CD8-positive, alpha-beta memory T cell (primary cell): ENCODE measurements around the gene UBAC1. TPM values are rescaled to one million over a fixed set of nuclear protein-coding genes. Genes with fewer than 3 reads are reported as not detected.

ENCODE experiments used
- CTCF ChIA-PET: fragments of 350-600 bp; sonication (Branson Sonifier 250); formaldehyde crosslinking; loops from one replicate; lab custom pipeline; 2021; ENCODE audit warnings: antibody characterized with exemption; lab: Charles Lee
- POLR2A ChIA-PET: fragments of 350-600 bp; sonication (Branson Sonifier 250); formaldehyde crosslinking; loops from one replicate; lab custom pipeline; 2021; ENCODE audit warnings: antibody characterized with exemption; lab: Charles Lee
- DNase-seq, 5 donors: peaks; one replicate each; pipeline versions ENCODE4 v3.0.0 to v3.0.0-alpha.2; 2020 to 2022; ENCODE audit warnings: mixed read lengths in 1 of 5
- H3K27ac ChIP-seq: one replicate; pipeline ENCODE4 v1.7.0; 2013; ENCODE audit warnings: low read depth, mild to moderate bottlenecking, low read length, moderate library complexity
- H3K27me3 ChIP-seq: 2 replicates; pipeline ENCODE4 v1.7.0; 2013; ENCODE audit warnings: low read length, mild to moderate bottlenecking; ENCODE audit not compliant: insufficient read depth, poor library complexity, severe bottlenecking
- H3K36me3 ChIP-seq: 2 replicates; pipeline ENCODE4 v1.7.0; 2013; ENCODE audit warnings: mild to moderate bottlenecking, low read length, moderate library complexity; ENCODE audit not compliant: insufficient read depth
- H3K4me1 ChIP-seq: 2 replicates; pipeline ENCODE4 v1.7.0; 2013; ENCODE audit warnings: mild to moderate bottlenecking, low read length, moderate library complexity; ENCODE audit not compliant: insufficient read depth
- H3K4me3 ChIP-seq: 2 replicates; pipeline ENCODE4 v1.7.0; 2013; ENCODE audit warnings: mild to moderate bottlenecking, low read length
- H3K9me3 ChIP-seq: 2 replicates; pipeline ENCODE4 v1.7.0; 2013; ENCODE audit warnings: mild to moderate bottlenecking, low read length
- H3K27ac Mint-ChIP-seq, 8 donors: one replicate each; pipeline ENCODE4 v1.8.0; 2020 to 2021; ENCODE audit warnings: mixed read lengths in 8 of 8, mild to moderate bottlenecking in 6 of 8, inconsistent platforms in 3 of 8, moderate library complexity in 3 of 8
- H3K27me3 Mint-ChIP-seq, 2 donors: one replicate each; pipeline ENCODE4 v1.8.0; 2020 to 2021; ENCODE audit warnings: mixed read lengths in 2 of 2, mild to moderate bottlenecking in 1 of 2, moderate library complexity in 1 of 2
- H3K36me3 Mint-ChIP-seq, 3 donors: one replicate each; pipeline ENCODE4 v1.8.0; 2020 to 2021; ENCODE audit warnings: mixed read lengths in 3 of 3, inconsistent platforms in 1 of 3, mild to moderate bottlenecking in 1 of 3
- H3K4me1 Mint-ChIP-seq, 3 donors: one replicate each; pipeline ENCODE4 v1.8.0; 2020 to 2021; ENCODE audit warnings: mixed read lengths in 3 of 3, inconsistent platforms in 1 of 3, mild to moderate bottlenecking in 1 of 3
- H3K4me3 Mint-ChIP-seq, 7 donors: one replicate each; pipeline ENCODE4 v1.8.0; 2020 to 2021; ENCODE audit warnings: mixed read lengths in 7 of 7, mild to moderate bottlenecking in 6 of 7, moderate library complexity in 4 of 7, inconsistent platforms in 2 of 7
- H3K9me3 Mint-ChIP-seq, 5 donors: one replicate each; pipeline ENCODE4 v1.8.0; 2020 to 2022; ENCODE audit warnings: mixed read lengths in 5 of 5, mild to moderate bottlenecking in 3 of 5, moderate library complexity in 2 of 5, inconsistent platforms in 1 of 5
- polyA plus RNA-seq: library from polyadenylated mRNA; unstranded; fragments of 300-500 nt; fragmentation: Illumina TruSeq; gene quantifications from one replicate; pipeline ENCODE4 v1.2.3, GENCODE V29; 2021
- total RNA-seq, 2 experiments: library from RNA; stranded (reverse); gene quantifications; one replicate each; pipeline ENCODE4 v1.2.3, GENCODE V29; 2021

UBAC1 gene
- total and polyA plus RNA-seq, 3 experiments from 2014 or later: 27.1 to 38.1 (median 36.3) TPM

- no peaks in the 10 kb centered on the region for H3K27me3 ChIP-seq
- H3K27me3 Mint-ChIP-seq: no peaks in the 10 kb centered on the region
- no peaks in the 10 kb centered on the region for H3K9me3 Mint-ChIP-seq
- H3K4me1 Mint-ChIP-seq: peaks cover 0 to 10% (median 2%) of the 10 kb centered on the region in 3 donors
- no peak overlapping the region for H3K4me3 Mint-ChIP-seq
- ChIA-PET POLR2A (no interaction called here), CTCF (no interaction called here)
- H3K36me3 Mint-ChIP-seq: no peaks in the 10 kb centered on the region
- H3K27ac Mint-ChIP-seq: no peak overlapping the region
- no peak overlapping the region for H3K27ac ChIP-seq
- H3K4me1 ChIP-seq: peaks cover 11% of the 10 kb centered on the region
- no peak overlapping the region for H3K4me3 ChIP-seq
- no peak for DNase-seq
- no peaks in the 10 kb centered on the region for H3K9me3 ChIP-seq
- H3K36me3 ChIP-seq: no peaks in the 10 kb centered on the region
Measured at GRCh38 chr9:135985889-135986288, 24.7 kb upstream of the UBAC1 start.

GRCh38 chr9:135985459-135985774 is 24.2 kb upstream of the UBAC1 start:
- Mint-ChIP-seq H3K4me3 (no peak overlapping the region), H3K9me3 (no peaks in the 10 kb centered on the region), H3K4me1 (peaks cover 0 to 9% (median 2%) of the 10 kb centered on the region in 3 donors), H3K27me3 (no peaks in the 10 kb centered on the region), H3K36me3 (no peaks in the 10 kb centered on the region), H3K27ac (no peak overlapping the region)
- DNase-seq: no peak
- ChIA-PET CTCF (no interaction called here), POLR2A (no interaction called here)
- H3K36me3 ChIP-seq: no peaks in the 10 kb centered on the region
- H3K9me3 ChIP-seq: no peaks in the 10 kb centered on the region
- H3K4me1 ChIP-seq: peaks cover 13% of the 10 kb centered on the region
- no peak overlapping the region for H3K27ac ChIP-seq
- H3K4me3 ChIP-seq: no peak overlapping the region
- H3K27me3 ChIP-seq: no peaks in the 10 kb centered on the region

GRCh38 chr9:135984072-135984710 is 23.0 kb upstream of the UBAC1 start:
- H3K27me3 Mint-ChIP-seq: no peaks in the 10 kb centered on the region
- H3K36me3 ChIP-seq: no peaks in the 10 kb centered on the region

GRCh38 chr9:135983208-135984071 is 22.3 kb upstream of the UBAC1 start:
- DNase-seq: no peak
- peaks cover 5 to 13% (median 5%) of the 10 kb centered on the region in 3 donors for H3K4me1 Mint-ChIP-seq
- ChIA-PET CTCF (no interaction called here), POLR2A (no interaction called here)
- no peak overlapping the region for H3K4me3 Mint-ChIP-seq
- no peaks in the 10 kb centered on the region for H3K9me3 ChIP-seq
- H3K27ac Mint-ChIP-seq: no peak overlapping the region
- H3K27ac ChIP-seq: no peak overlapping the region
- no peaks in the 10 kb centered on the region for H3K27me3 ChIP-seq
- no peaks in the 10 kb centered on the region for H3K9me3 Mint-ChIP-seq
- no peak overlapping the region for H3K4me3 ChIP-seq
- no peaks in the 10 kb centered on the region for H3K27me3 Mint-ChIP-seq
- H3K4me1 ChIP-seq: peaks cover 21% of the 10 kb centered on the region
- H3K36me3 Mint-ChIP-seq: no peaks in the 10 kb centered on the region
- H3K36me3 ChIP-seq: no peaks in the 10 kb centered on the region

More at GRCh38 chr9:135984072-135984710, 23.0 kb upstream of the UBAC1 start:
- H3K9me3 ChIP-seq: no peaks in the 10 kb centered on the region
- Mint-ChIP-seq H3K4me1 (peaks cover 0 to 7% (median 0%) of the 10 kb centered on the region in 3 donors), H3K9me3 (no peaks in the 10 kb centered on the region), H3K36me3 (no peaks in the 10 kb centered on the region), H3K27ac (no peak overlapping the region), H3K4me3 (no peak overlapping the region)
- no peak overlapping the region for H3K27ac ChIP-seq
- H3K4me3 ChIP-seq: no peak overlapping the region
- ChIA-PET POLR2A (no interaction called here), CTCF (no interaction called here)
- H3K27me3 ChIP-seq: no peaks in the 10 kb centered on the region
- peaks cover 15% of the 10 kb centered on the region for H3K4me1 ChIP-seq
- DNase-seq: no peak

GRCh38 chr9:135982499-135983207 is 21.5 kb upstream of the UBAC1 start:
- H3K27me3 ChIP-seq: no peaks in the 10 kb centered on the region
- H3K27ac ChIP-seq: no peak overlapping the region
- H3K27ac Mint-ChIP-seq: no peak overlapping the region
- H3K36me3 ChIP-seq: no peaks in the 10 kb centered on the region
- no peaks in the 10 kb centered on the region for H3K9me3 ChIP-seq
- ChIA-PET CTCF (no interaction called here), POLR2A (no interaction called here)
- H3K4me3 Mint-ChIP-seq: no peak overlapping the region
- H3K36me3 Mint-ChIP-seq: no peaks in the 10 kb centered on the region
- no peak overlapping the region for H3K4me3 ChIP-seq
- H3K27me3 Mint-ChIP-seq: no peaks in the 10 kb centered on the region
- no peaks in the 10 kb centered on the region for H3K9me3 Mint-ChIP-seq
- H3K4me1 Mint-ChIP-seq: peaks cover 5 to 13% (median 5%) of the 10 kb centered on the region in 3 donors
- no peak for DNase-seq
- peaks cover 21% of the 10 kb centered on the region for H3K4me1 ChIP-seq

GRCh38 chr9:135980926-135981630 is 19.9 kb upstream of the UBAC1 start:
- H3K27me3 ChIP-seq: no peaks in the 10 kb centered on the region
- Mint-ChIP-seq H3K27me3 (no peaks in the 10 kb centered on the region), H3K4me3 (no peak overlapping the region), H3K27ac (no peak overlapping the region), H3K36me3 (no peaks in the 10 kb centered on the region), H3K9me3 (no peaks in the 10 kb centered on the region), H3K4me1 (peaks cover 5 to 13% (median 5%) of the 10 kb centered on the region in 3 donors)
- DNase-seq: no peak
- no peak overlapping the region for H3K4me3 ChIP-seq
- H3K36me3 ChIP-seq: no peaks in the 10 kb centered on the region
- H3K9me3 ChIP-seq: no peaks in the 10 kb centered on the region
- CTCF ChIA-PET: no interaction called here
- no peak overlapping the region for H3K27ac ChIP-seq
- peaks cover 21% of the 10 kb centered on the region for H3K4me1 ChIP-seq
- POLR2A ChIA-PET: no interaction called here

- Mint-ChIP-seq H3K36me3 (no peaks in the 10 kb centered on the region), H3K27ac (peak overlapping the region in 2 of 8 donors; percentile 22 to 24), H3K4me3 (peak overlapping the region in 2 of 7 donors; percentile 27 to 36), H3K27me3 (peaks cover 2 to 4% of the 10 kb centered on the region in 2 donors), H3K9me3 (no peaks in the 10 kb centered on the region), H3K4me1 (peaks cover 5 to 13% (median 5%) of the 10 kb centered on the region in 3 donors)
- Histone ChIP-seq H3K4me1 (peaks cover 21% of the 10 kb centered on the region), H3K27me3 (no peaks in the 10 kb centered on the region), H3K27ac (no peak overlapping the region), H3K4me3 (no peak overlapping the region), H3K36me3 (no peaks in the 10 kb centered on the region), H3K9me3 (no peaks in the 10 kb centered on the region)
- CTCF ChIA-PET: interaction anchor here (1.3 kb wide), 1 partner anchor 12 kb away, joined by 7 read pairs; no protein-coding TSS in a partner anchor
- DNase-seq: no peak
- POLR2A ChIA-PET: interaction anchor here (0.5 to 0.9 kb wide), 2 partner anchors 130 to 1739 kb away, joined by 3 to 4 read pairs; no protein-coding TSS in a partner anchor
Measured at GRCh38 chr9:135979547-135980166, 18.5 kb upstream of the UBAC1 start.
